ENCODE results near the gene IL17RB. TPM values are rescaled to one million over a fixed set of nuclear protein-coding genes. Genes with fewer than 3 reads are reported as not detected.

Gene IL17RB
- total and polyA plus RNA-seq, 2 of the 4 experiments (the other 2 are of a cell fraction) = under 0.01 TPM; not detected in 1

DNA sequence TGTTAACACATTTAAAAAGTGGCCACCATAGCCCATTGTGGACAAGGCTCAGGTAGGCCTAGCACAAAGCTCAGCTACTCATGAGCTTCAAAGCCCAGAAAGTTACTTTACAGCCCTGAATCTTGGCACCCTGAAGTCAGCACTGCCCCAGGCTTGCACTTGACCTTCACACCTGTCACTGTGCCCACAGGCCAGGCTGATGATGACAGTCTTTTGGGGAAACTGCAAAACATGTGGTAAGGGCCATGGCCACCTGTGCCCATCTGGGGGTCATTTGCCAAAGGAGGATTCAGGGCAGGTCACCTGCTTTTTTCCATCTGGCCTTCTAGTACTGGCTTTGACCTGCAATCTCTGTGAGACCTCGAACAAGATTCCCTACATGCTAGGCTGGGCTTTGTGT lies 11.1 kb upstream of the IL17RB start:
- CTCF ChIA-PET = interaction anchor here (0.6 kb wide), 1 partner anchor 446 kb away, joined by 3 read pairs; no protein-coding TSS in a partner anchor
- Histone ChIP-seq H4K5ac (ENCODE audit: low read depth, low read length) (no peak overlapping the region), H2BK5ac (ENCODE audit: low read depth, low read length, poor library complexity, severe bottlenecking) (no peak overlapping the region), H3K9me3 (ENCODE audit: control insufficient read depth, insufficient read depth, low read length) (no peaks in the 10 kb centered on the region), H3K14ac (replicated peaks; ENCODE audit: low read depth, low read length) (no peak overlapping the region), H2BK120ac (ENCODE audit: low read depth, low read length) (no peak overlapping the region), H3K18ac (ENCODE audit: low read depth, low read length) (no peak overlapping the region), H3K4me1 (ENCODE audit: control insufficient read depth, insufficient read depth, low read length) (no peaks in the 10 kb centered on the region), H3K4me3 (ENCODE audit: insufficient read depth, low read depth, low read length) (no peak overlapping the region), H3K4ac (ENCODE audit: low read depth, low read length) (no peak overlapping the region), H3K79me1 (ENCODE audit: low read depth in 1 of 2, low read length in 2 of 2) (no peaks in the 10 kb centered on the region), H3K27me3 (ENCODE audit: control insufficient read depth, insufficient read depth, low read length) (no peaks in the 10 kb centered on the region; the same call in 1 of the 2 replicates), H2AK9ac (replicated peaks; ENCODE audit: low read depth, low read length, poor library complexity) (no peak overlapping the region), H2AK5ac (ENCODE audit: low read depth, low read length) (no peak overlapping the region), H3K36me3 (ENCODE audit: control insufficient read depth, insufficient read depth, low read length) (no peaks in the 10 kb centered on the region), H4K8ac (ENCODE audit: low read depth in 2 of 2, low read length in 2 of 2) (no peak overlapping the region), H3K23ac (ENCODE audit: low read depth, low read length) (no peak overlapping the region), H2BK20ac (ENCODE audit: low read depth, low read length) (no peak overlapping the region), H3K9me1 (ENCODE audit: insufficient read depth, low read length) (no peaks in the 10 kb centered on the region), H3K4me2 (ENCODE audit: low read depth, low read length) (no peak overlapping the region), H2AFZ (replicated peaks; ENCODE audit: low read length, poor library complexity) (no peak overlapping the region), H4K91ac (ENCODE audit: insufficient read depth, low read depth, low read length) (no peak overlapping the region), H3K56ac (ENCODE audit: extremely low read depth, insufficient read depth, low read length) (no peak overlapping the region), H4K20me1 (ENCODE audit: insufficient read depth, low read length) (no peaks in the 10 kb centered on the region), H3K9ac (ENCODE audit: low read depth, low read length) (no peak overlapping the region), H2BK15ac (ENCODE audit: low read depth, low read length) (no peak overlapping the region), H3K27ac (ENCODE audit: insufficient read depth, low read length) (no peak overlapping the region)
- WGBS, 2 experiments (ENCODE audit: extremely low coverage in 2 of 2, insufficient read length in 1 of 2) = no CpG with 5 or more reads among the region's 1 CpG
- ATAC-seq (ENCODE audit: low read depth) (no peak), DNase-seq (no peak)
- intact Hi-C loops (cut with micrococcal nuclease) = no loop called here
- in situ Hi-C loops (cut with MboI; ENCODE audit: low sequenced_read_pairs) = no loop called here
- dilution Hi-C loops (cut with HindIII; ENCODE audit: low sequenced_read_pairs, unreplicated experiment) = no loop called here
- no peak for TF ChIP-seq RAD21 (IDR thresholded peaks at IDR 0.05; ENCODE audit: low read length)
- TF ChIP-seq SMC3 (IDR thresholded peaks at IDR 0.05; ENCODE audit: low read depth, low read length) = no peak
- no peak for TF ChIP-seq MAZ (IDR thresholded peaks at IDR 0.05; ENCODE audit: borderline replicate concordance, low read depth, low read length)
- TF ChIP-seq, protein P1, sequence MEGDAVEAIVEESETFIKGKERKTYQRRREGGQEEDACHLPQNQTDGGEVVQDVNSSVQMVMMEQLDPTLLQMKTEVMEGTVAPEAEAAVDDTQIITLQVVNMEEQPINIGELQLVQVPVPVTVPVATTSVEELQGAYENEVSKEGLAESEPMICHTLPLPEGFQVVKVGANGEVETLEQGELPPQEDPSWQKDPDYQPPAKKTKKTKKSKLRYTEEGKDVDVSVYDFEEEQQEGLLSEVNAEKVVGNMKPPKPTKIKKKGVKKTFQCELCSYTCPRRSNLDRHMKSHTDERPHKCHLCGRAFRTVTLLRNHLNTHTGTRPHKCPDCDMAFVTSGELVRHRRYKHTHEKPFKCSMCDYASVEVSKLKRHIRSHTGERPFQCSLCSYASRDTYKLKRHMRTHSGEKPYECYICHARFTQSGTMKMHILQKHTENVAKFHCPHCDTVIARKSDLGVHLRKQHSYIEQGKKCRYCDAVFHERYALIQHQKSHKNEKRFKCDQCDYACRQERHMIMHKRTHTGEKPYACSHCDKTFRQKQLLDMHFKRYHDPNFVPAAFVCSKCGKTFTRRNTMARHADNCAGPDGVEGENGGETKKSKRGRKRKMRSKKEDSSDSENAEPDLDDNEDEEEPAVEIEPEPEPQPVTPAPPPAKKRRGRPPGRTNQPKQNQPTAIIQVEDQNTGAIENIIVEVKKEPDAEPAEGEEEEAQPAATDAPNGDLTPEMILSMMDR (conservative IDR thresholded peaks at IDR 0.05; ENCODE audit: low read depth, low read length) = no peak
- BruUV-seq (replicated peaks) = no TSS peak
- POLR2A ChIA-PET (ENCODE audit: unreplicated experiment) = no interaction called here

Data from IMR-90 (cell line).